HepG2 (cell line): ENCODE measurements around the gene PGR.

Experiments used
- POLR2A ChIP-seq, 2 experiments: IDR thresholded peaks; 2 replicates each; pipeline ENCODE4 v1.6.1; 2011; ENCODE audit warnings: low read depth in 2 of 2, low read length in 2 of 2, mild to moderate bottlenecking in 1 of 2, moderate library complexity in 1 of 2; ENCODE audit not compliant: insufficient read depth in 1 of 2
- SP4 ChIP-seq: sonication (generic); formaldehyde crosslinking; IDR thresholded peaks from 2 replicates; pipeline ENCODE4 v1.8.1; 2023; ENCODE audit warnings: mild to moderate bottlenecking, missing genetic modification reagents
- STAG1 ChIP-seq: sonication (generic); formaldehyde crosslinking; IDR thresholded peaks from 2 replicates; pipeline ENCODE4 v1.4.0; 2020; ENCODE audit warnings: missing genetic modification reagents
- SUZ12 ChIP-seq: fragments of 150-350 bp; IDR thresholded peaks from 2 replicates; pipeline ENCODE4 v1.6.1; 2014; ENCODE audit warnings: low read depth, low read length
- TCF7L2 ChIP-seq: IDR thresholded peaks from 2 replicates; pipeline ENCODE4 v1.6.1; 2011; ENCODE audit warnings: mild to moderate bottlenecking, low read depth, low read length, moderate library complexity
- ZNF670 ChIP-seq: sonication (generic); formaldehyde crosslinking; IDR thresholded peaks from 2 replicates; pipeline ENCODE4 v1.8.0; 2022; ENCODE audit warnings: mild to moderate bottlenecking, missing genetic modification reagents, borderline replicate concordance

- no peak for TF ChIP-seq POLR2A (IDR thresholded peaks at IDR 0.05; ENCODE audit: insufficient read depth in 1 of 2, low read depth in 2 of 2, low read length in 2 of 2)
- no peak for TF ChIP-seq ZNF670 (CRISPR knock-in tag)
- no peak for TF ChIP-seq SUZ12
- TF ChIP-seq STAG1 (CRISPR knock-in tag), result no peak
- TF ChIP-seq TCF7L2, result no peak
- no peak for TF ChIP-seq SP4 (CRISPR knock-in tag)
These were observed 28.5 kb upstream of the PGR start for GRCh38 chr11:101158119-101158518.
